SIG-M5 treated with dmso at 0.1 percent for 504 hours (cell line): ENCODE results near the gene HAGHL.
"Not testable (repeated sequence)": the region's sequence is repeated elsewhere in the genome, so short reads cannot be mapped to it uniquely, and the experiment has no call there.

Experiments
- DNase-seq: peaks from one replicate; lab custom pipeline; 2025; ENCODE audit not compliant: unreplicated experiment; lab: John Stamatoyannopoulos, UW

The HAGHL gene

DNA sequence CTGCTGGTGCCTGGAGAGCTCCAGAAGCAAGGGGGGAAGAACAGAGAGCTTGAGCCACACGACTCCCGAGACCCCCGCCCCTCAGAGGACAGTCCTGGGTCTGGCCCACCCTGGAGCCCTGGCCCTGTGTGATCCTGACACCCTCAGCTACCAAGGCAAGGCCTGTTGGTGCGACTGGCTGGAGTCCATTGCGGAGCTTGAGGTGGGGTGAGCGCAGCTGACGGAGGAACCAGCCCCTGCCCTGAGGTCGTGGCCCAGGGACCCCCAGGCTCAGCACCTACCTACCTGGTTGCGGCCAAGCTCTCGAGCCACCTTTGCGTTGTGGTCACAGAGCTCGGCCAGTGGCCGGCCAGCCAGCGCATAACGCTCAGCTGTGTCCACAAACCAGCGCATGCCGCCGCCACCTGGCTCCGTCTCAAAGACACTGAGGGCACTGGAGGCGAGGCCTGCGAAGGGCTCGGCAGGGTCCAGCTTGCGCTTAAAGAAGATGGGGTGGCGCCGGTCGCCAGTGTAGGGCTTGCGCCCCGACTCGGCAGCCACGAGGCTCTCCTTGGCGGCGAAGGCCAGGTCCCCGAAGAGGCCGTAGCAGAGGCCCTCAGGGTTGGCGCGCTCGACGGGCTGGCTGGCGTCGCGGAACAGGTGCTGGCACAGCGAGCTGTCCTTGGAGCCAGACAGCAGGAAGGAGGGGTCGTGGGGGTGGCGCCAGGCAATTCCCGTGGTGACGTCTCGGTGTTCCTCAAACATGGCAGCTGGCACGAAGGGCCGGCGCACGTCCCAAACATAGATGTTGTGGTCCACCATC lies 40.2 kb upstream of the HAGHL start:
- DNase-seq: no peak

DNA sequence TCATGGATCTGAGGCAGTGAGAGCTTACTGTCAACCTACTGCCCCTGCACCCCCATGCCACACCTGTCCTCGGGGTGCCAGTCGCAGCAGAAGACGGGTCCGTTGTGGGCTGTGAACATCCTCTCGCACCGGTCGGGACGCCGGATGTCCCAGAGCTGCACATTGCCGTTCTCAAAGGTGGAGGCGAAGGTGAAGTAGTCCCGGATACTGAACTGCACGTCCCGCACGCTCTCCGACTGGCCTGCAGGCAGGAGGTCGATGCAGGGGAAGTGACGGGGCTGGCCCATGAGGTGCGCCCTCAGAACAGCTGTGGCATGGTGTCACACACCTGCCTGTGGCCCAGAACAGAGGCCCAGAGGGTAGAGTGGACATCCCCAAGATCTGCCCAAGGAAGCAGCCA lies 39.4 kb upstream of the HAGHL start:
- no peak for DNase-seq

DNA sequence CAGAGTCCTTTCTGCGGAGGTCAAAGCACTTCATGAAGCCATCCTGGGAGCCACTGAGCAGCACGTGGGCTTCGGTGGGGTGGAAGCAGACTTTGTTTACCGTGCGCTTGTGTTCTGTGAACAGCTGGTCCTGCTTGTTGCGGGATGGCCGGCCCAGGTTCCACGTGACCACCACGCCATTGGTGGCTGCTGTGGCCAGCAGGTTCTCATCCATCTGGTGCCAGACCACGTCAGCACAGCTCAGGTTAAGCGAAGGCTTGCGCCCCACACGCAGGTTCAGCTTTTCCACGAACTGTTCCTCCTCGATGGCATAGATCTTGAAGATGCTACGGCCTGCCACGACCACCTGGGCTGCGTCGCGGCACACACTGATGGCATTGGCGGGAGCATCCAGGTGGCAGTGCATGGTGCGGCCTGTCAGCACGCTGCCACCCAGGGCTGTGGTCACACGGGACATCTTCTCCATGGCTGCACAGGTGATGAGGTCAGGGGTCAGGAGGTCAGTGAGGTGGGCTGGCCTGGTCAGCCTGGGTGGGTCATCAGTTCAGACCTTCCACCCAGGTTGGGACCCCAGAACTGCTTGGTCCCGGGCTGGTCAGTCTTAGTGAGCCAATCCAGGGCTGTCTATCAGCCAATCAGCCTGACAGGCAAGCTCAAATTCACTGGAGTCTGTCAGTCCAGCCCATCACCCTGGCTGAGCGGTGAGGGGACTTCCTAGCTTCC lies 37.6 kb upstream of the HAGHL start:
- no peak for DNase-seq

DNA sequence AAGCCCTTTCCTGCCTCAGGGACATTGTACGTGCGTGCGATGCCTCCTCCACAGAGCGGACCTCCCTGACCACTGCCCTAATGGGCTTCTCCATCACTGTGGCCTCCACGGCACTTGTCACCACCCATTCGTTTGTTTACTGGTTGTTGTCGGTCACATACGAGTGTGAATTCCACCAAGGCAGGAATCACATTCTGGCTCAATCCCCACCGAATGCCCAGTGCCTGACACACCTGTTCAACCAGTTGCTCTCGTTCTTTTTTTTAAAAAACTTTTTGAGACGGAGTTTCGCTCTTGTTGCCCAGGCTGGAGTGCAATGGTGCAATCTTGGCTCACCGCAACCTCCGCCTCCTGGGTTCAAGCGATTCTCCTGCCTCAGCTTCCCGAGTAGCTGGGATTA lies 35.7 kb upstream of the HAGHL start:
- DNase-seq: not testable (repeated sequence)

DNA sequence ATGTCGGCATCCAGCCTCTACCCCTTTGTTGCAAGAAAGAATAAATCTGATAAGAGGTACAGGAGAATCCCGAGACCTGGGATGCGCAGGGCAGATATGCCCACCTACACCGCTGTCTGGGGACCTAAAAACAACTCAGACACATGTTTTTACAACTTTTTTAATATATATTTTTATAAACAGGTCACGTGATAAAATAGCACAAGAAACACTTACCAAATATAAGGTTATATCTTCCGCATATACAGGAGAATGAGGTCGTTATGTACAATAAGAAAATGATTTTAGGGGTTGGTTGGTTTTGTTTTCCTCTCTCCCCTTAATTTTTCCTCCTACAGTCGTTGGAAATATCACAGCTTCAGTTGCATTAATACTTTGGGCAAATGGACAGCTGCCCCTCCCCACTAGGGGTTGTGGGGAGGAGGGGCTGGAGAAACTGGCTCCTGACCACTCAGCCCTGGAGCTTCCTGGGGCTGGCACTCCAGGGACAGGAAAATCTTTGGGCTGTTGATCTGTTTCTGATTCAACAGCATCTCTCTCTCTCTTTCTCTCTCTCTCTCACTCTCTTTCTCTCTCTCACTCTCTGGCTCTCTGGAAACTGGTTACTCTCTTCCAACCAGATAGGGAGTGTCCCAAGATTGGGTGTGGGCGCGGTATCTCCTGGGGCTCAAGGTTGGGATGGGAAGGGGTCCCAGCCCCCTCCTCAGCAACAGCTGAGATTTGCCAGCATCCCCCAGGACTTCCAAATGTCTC lies 34.4 kb upstream of the HAGHL start:
- no peak for DNase-seq

DNA sequence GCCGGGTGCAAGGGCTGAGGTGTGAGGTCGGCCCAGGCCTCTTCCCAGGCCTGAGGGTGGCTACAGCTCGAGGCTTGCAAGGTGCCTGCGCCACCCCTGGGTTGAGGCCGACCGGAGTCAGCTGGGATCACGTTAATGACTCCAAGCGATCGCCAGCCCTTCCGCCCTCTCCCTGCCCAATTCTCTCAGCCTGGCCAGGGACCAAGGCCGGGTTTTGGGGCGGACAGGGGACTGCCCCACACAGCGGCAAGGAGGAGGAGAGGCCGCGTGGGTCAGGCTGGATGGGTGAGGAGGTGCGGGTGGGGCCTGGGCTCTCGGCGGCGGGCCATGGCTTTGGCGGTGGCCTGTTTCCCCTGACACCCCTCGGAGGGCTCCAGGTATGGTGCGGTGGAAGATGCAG lies 33.5 kb upstream of the HAGHL start:
- no peak for DNase-seq

DNA sequence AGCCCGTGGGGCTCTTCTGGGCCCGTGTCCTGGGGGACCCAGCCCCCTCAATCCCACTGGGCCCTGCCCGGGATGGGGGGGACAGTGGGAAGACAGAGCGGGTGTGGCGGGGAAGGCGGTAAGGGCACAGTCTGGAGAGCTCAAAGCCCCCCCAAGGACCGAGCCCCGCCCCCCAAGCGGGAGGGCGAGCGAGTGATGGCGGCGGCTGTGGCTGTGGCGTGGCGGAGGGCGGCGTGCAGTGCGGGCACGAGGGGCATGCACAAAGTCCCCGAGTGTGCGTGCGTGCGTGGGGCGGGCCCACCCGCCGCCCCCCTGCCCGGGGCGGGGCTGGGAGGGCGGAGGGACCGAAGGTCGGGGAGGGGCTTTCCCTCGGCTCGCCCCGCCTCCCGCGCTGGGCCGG lies 33.1 kb upstream of the HAGHL start:
- DNase-seq: no peak

DNA sequence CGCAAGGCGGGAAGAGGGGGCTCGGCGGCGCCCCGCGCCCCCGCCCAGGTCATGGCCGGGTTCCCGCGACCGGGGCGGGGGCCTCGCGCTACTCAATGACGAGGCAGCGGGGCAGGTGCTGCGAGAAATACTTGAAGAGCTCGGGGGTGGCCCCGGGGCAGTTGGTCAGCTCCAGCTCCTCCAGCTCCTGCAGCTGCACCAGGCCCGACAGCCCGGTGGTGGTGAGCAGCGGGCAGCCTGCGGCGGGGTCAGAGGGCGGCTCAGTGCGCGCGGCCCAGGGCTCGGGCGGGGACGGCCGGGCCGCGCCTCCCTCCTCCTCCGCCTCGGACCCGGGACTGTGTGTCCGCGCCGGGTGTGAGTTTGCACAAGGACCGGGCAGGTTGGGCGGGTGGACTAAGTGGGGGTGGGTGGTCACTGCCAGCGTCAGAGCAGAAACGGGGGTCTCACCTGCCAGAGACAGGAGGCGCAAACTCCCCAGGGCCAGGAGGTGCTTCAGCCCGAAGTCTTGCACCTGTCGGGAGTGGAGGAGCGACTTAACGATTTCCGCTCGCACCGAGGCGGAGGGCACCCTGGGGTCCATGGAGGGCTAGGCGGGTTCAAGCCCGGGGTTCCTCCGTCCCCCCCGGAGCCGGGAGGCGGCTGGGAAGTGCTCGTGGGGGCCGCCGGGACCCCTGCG lies 32.6 kb upstream of the HAGHL start:
- DNase-seq: no peak

DNA sequence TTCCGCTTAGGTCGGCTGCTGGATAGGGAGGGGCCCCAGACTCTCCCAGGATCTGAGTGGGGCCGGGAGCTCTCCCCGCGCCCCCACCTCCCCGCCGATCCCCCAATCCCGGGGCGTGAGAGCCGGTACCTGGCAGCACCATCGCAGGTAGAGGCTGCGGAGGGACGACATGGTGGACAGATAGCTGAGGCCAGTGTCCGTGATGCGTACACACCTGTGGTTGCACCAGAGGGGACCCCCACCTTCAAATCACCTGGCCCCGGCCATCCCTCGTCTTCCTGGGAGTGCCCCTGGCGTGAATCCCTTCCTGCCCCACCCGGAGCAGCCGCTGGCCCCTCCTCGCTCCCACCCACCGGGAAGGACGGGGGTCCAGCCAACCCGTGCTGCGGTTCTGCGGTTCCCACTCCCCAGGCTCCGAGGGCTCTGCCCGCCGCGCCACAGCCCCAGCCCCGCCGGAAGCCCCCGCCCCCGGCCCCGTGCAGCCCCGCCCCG lies 32.0 kb upstream of the HAGHL start:
- DNase-seq: no peak

DNA sequence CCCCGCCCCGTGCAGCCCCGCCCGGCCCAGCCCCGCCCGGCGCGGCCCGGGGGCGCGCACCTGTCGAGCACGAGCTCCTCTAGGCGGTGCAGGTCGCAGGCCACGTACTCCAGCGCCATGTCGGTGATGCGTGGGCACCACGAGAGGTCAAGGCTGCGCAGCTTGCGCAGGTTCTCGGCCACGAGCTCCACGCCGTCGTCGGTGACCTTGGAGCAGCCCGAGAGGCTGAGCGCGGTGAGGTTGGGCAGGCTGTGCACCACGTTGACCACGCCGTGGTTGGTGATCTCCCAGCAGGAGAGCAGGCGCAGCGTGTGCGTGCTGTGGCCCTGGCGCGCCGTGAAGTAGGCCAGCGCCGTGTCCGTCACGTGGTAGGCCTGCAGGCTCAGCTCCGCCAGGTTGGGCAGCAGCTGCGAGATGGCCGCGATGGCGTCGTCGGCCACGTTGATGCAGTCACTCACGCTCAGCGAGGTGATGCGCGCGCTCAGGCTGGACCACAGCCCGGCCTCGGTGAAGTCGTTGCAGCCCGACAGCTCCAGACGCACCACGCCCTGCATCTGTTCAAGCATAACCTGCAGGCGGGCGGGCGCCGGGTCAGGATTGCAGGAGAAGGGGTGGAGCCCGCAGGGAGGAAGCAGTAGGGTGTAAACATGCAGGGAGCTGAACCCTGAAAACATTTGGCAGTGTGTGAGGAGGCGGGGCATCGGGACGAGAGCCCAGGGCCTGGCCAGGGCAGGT lies 31.4 kb upstream of the HAGHL start:
- DNase-seq: peak; percentile 55

DNA sequence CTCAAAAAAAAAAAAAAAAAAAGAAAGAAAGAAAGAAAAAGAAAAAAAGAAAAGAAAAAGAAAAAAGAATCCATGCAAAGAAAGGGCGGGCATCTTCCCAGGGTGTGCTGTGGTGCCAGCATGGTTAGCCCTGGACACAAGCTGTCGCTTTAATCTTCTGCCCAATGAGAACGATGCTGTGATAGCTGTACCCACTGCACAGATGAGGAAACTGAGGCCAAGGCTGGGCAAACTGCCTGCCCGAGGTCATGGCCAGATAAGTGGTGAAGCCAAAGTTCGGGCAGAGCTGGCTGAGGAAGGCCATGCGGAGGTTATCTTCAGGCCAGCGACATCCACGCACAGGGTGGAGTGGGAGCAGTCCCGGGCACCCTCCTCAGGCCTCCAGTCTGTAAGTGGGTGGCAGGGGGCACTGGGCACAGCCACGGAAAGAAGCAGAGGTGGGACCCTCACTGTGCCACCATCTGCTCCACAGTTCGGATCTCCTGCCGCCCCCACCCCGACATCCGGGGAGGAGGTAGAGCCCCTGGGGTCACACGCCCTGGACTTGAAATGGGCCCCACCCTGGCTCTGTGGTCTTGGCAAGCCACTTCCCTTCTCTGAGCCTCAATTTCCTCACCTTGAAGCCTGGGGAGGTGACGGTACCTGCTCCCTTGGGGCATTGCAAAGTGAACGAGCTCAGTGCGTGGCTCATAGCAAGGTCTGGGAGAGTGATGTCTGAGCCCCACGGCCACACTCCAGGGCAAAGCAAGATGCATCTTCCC lies 27.8 kb upstream of the HAGHL start:
- no peak for DNase-seq

DNA sequence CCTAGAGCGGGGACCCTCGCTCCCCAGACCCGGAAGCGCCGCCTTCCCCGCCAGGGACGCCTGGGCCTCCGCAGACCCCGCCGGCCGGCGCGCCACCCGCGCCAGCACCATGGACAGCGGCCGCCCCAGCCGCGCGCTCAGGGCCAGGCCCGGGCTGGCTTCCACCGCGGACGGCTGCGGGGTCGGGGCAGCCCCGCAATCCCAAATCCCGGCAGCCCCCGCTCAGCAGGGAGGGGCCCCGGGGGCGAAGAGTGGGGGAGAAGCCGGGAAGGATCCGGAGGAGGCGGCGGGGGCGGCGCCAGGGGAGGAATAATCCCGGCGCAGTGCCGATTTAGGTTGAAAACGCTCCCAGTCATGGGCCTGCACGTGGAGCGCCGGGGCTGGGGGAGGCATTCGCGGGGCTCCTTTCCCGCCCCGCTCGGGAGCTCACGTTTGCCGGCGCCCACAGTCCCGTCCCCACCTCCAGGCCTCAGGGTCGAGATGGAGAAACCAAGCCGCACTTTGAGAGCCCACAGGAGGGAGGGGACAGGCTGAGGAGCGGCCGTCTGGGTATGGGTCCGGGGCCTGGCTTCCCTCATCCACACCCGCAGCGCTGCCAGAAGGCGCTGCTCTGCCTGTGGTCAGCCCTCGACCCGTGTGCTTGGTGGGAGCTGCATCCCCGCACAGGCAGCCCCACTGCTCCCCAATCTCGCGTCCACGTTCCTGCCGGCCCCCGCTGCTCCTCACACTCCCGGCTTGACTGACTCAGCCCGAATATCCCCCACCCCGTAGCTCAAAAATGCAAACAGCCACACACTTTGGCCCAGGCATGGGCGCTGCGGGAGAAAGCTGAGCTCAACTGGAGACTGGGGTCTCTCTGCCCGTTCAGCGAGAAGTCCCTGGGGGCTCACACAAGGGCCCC lies 26.0 kb upstream of the HAGHL start:
- DNase-seq: no peak

DNA sequence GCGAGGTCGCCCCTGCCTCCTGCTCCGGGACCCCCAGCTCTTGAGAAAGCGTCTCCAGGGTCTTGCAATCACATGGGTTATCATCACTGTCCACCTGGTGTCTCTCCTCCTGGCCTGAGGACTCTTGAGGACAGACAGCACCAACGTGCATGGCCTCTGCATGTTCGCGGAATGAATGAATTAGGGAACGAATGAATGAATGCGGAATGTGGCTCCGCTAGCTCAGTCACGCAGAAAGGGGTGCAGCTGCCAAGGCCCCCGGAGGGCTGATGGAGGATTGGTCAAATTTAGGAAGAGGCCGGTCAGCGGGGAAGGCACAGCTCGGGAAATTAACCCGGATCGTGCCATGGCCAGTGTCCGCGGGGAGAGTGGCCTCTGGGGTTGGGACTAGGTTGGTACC lies 24.6 kb upstream of the HAGHL start:
- no peak for DNase-seq

DNA sequence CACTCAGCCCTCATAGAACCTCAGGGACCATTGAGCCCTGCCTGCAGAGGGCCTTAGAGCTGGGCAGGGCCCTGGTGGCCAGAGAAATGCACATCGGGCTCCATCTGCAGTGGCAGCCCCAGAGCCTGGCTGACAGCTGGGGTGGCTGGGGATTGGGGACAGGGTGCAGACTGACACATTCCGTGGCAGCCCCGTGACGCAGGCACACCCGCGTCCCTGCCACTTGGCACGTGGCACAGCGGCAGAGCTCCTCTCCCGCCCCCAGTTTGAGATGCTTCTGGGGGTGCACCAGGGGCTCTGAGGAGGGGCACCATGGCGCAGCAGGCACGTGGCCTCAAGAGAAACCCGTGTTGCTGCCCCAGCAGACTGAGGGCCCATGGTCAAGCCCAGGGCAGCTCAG lies 23.5 kb upstream of the HAGHL start:
- DNase-seq: no peak

DNA sequence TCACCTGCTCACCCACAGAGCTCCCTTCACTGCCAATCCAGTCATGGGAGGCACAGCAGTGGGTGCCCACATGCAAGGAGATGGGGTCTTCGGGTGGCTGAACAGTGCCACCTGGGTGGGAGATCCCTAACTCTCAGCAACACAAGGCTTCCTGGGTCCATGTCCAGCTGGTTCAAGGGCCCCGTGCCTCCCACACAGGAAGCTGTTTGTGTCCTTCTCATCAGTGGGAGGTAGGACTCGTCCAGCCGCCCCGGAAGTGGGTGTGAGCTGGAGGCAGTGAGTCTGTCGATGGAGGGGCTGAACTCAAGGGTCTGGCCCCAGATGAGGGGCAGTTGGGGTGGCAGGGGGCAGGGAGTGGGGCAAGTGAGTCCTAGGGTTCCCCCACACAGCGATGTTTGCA lies 22.9 kb upstream of the HAGHL start:
- no peak for DNase-seq

DNA sequence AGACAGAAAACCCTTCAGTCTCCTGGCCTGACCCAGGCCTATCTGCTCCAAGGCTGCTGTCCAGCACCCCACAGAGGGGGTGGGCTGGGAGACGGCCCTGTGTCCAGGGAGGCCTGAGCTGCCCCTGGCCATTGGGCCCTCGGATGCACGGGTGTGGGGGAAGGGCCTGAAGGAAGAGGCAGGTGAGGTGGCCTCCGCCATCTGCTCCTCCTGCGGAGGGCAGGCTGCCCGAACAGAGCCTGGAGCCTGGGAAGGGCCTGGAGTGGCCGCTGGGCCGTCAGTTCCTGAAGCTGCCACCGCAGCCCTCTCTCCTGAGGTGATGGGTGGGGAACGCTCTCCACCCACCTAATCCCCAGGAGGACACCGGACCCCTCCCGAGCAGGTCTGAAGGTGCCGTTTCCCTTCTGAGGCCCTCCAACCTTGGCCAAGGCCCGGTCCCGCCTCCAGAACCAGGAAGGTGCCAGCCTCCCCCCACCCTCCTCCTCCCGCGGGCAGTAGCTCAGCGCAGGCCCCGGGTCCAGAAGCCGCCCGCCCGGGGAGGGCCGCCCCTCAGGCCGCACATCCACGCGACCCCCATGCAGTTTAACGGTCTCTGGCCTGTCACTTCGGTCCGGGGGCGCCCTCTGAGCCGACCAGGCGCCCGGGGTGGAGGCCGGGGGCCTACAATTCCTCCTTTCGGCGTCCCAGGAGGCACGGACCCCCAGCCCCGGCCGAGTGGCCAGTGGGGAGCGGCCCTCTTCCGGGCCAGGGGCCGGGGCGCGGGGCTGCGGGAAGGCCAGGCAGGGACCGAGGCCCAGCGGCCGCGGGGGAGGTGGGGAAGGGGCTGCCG lies 22.1 kb upstream of the HAGHL start:
- no peak for DNase-seq

DNA sequence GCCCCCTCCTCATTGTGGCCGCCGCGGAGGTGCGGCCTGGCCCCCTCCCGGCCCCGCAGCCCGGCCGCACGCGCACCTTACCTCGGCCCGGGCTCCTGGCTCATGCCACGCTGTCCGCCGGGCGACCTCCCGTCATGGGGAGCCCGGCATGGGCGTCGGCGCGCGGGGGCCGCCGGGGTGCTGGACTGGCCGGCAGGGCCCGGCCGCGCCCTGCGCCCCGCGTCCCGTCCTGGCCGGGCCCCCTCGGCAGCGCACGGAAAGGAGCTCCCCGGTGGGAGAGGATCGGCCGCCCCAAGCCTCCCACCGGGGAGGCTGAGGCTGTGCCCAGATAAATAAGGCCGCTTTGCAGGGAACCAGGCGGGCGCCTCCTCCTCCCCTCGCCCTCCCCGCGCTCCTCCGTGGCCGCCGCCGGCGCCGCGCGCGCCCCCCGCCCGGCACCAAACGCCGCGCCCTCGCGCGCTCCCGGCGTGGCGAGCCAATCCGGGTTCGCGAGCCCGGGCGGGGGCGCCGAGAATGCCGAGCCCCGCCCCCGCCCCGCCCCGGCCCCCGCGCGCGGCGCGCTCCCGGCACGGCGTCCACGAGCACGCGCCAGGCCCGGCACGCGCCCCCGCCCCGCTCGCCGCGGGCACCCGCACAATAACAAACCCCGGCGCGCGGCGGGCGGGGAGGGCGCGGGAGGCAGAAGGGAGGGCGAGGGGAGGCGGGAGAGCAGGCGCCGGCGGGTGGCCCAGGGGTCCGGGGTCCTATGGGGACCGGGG lies 21.3 kb upstream of the HAGHL start, which contains the start of gene FBXL16:
TSS of gene FBXL16 (minus strand) at position 371 of the 758 bp plus-strand sequence. CDS start 8,396 bp downstream, outside the sequence.
- DNase-seq: no peak
